HL-60 (cell line): Measurements from ENCODE around the gene TERT.

ENCODE experiments used
- DNase-seq, 2 experiments: peaks; one replicate each; pipeline ENCODE4 v3.0.0-alpha.2; 2010 to 2020; ENCODE audit warnings: low read depth in 1 of 2, low spot score in 1 of 2
- H3K27ac ChIP-seq: fragments of 250-450 bp; sonication (Bioruptor Pico); replicated peaks from 2 replicates; pipeline ENCODE4 v1.5.1; 2020; ENCODE audit warnings: mild to moderate bottlenecking, moderate library complexity
- H3K27me3 ChIP-seq: fragments of 250-450 bp; sonication (Bioruptor Pico); 2 replicates; pipeline ENCODE4 v1.5.1; 2021; ENCODE audit warnings: mild to moderate bottlenecking, moderate library complexity; ENCODE audit not compliant: insufficient read depth, poor library complexity, severe bottlenecking
- H3K4me3 ChIP-seq: replicated peaks from 2 replicates; pipeline ENCODE4 v1.5.1; 2011; ENCODE audit warnings: mild to moderate bottlenecking, control low read depth, low read length; ENCODE audit not compliant: insufficient read depth
- GABPA ChIP-seq: IDR thresholded peaks from 2 replicates; pipeline ENCODE4 v1.6.1; 2012; ENCODE audit warnings: low read depth
- POLR2AphosphoS5 ChIP-seq: IDR thresholded peaks from 2 replicates; pipeline ENCODE4 v1.6.1; 2012; ENCODE audit warnings: low read depth
- REST ChIP-seq: IDR thresholded peaks from 2 replicates; pipeline ENCODE4 v1.6.1; 2012; ENCODE audit warnings: low read depth; ENCODE audit not compliant: insufficient replicate concordance
- SPI1 ChIP-seq: IDR thresholded peaks from 2 replicates; pipeline ENCODE4 v1.6.1; 2012; ENCODE audit warnings: low read depth, mild to moderate bottlenecking, borderline replicate concordance
- TF ChIP-seq, protein P1 (sequence below): IDR thresholded peaks from one replicate; pipeline ENCODE4 v1.5.1; 2011; ENCODE audit warnings: low read length, control low read depth, inconsistent platforms; ENCODE audit not compliant: insufficient read depth

TERT gene

DNA sequence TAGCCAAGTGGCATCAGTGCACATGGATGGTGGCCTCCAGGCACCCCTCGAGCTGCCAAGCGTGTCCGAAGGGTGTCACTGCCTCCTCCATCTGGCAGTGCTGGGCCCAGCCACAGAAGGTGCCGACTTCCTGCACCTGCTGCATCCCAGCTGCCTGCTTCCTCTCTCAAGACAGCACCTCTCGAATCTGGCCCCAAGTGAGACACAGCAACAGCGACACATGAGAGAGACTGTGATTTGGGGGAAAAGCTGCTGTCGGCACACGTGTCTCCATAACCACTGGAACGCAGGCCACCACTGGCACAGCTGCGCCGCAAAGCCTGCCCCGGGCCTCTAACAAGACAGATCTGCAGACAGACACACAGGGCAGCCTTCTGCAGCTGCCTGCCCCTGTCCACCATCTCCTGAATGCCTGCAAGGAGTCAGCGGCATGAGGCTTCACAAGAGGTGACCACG, 41.3 kb upstream of the TERT start:
- no peak overlapping the region for H3K4me3 ChIP-seq
- H3K27ac ChIP-seq, result no peak overlapping the region
- H3K27me3 ChIP-seq, result no peaks in the 10 kb centered on the region
- TF ChIP-seq POLR2AphosphoS5, result no peak
- no peak for TF ChIP-seq GABPA
- no peak for TF ChIP-seq REST
- TF ChIP-seq, protein P1, sequence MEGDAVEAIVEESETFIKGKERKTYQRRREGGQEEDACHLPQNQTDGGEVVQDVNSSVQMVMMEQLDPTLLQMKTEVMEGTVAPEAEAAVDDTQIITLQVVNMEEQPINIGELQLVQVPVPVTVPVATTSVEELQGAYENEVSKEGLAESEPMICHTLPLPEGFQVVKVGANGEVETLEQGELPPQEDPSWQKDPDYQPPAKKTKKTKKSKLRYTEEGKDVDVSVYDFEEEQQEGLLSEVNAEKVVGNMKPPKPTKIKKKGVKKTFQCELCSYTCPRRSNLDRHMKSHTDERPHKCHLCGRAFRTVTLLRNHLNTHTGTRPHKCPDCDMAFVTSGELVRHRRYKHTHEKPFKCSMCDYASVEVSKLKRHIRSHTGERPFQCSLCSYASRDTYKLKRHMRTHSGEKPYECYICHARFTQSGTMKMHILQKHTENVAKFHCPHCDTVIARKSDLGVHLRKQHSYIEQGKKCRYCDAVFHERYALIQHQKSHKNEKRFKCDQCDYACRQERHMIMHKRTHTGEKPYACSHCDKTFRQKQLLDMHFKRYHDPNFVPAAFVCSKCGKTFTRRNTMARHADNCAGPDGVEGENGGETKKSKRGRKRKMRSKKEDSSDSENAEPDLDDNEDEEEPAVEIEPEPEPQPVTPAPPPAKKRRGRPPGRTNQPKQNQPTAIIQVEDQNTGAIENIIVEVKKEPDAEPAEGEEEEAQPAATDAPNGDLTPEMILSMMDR, result no peak
- TF ChIP-seq SPI1, result no peak
- no peak for DNase-seq

DNA sequence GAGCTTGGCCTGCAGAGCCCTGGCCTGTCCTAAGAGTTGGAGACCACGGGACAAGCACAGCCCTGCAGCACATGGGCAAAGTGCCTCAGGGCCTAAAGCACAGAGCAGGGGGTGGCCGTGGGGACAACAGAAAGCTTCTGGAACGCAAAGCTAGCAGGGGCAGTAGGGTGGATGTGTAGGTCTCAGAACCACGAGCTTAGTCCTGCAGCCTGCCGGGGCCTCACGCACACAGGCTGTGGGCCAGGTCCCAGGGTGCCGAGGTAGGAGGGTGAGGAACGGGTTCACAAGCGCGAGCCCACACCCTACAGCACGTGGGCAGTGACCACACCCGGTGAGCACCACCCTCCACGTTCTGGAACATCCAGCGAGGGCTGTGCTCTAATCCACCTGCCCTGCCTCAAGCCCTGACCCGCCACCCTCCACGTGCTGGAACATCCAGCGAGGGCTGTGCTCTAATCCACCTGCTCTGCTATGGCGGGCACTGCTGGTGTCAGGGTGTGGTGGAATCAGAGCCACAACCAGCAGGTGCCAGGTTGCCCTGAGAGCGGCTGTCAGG, 40.8 kb upstream of the TERT start:
- H3K27me3 ChIP-seq, result no peaks in the 10 kb centered on the region
- no peak overlapping the region for H3K27ac ChIP-seq
- TF ChIP-seq, protein P1, result no peak
- TF ChIP-seq REST (no peak), SPI1 (no peak), GABPA (no peak), POLR2AphosphoS5 (no peak)
- H3K4me3 ChIP-seq, result no peak overlapping the region
- DNase-seq, result no peak

- H3K27ac ChIP-seq, result no peak overlapping the region
- TF ChIP-seq SPI1, result no peak
- no peak for TF ChIP-seq GABPA
- TF ChIP-seq, protein P1, result no peak
- TF ChIP-seq POLR2AphosphoS5, result no peak
- no peak for TF ChIP-seq REST
- H3K4me3 ChIP-seq, result no peak overlapping the region
Measured at GRCh38 chr5:1334831-1335539, 40.1 kb upstream of the TERT start.

More at GRCh38 chr5:1334831-1335539, 40.1 kb upstream of the TERT start:
- no peaks in the 10 kb centered on the region for H3K27me3 ChIP-seq
- DNase-seq, result no peak
